ENCODE results near the gene FAM149A.
A peak's percentile ranks its signal among the peaks of the same experiment; 100 is the strongest.

FAM149A gene

DNA sequence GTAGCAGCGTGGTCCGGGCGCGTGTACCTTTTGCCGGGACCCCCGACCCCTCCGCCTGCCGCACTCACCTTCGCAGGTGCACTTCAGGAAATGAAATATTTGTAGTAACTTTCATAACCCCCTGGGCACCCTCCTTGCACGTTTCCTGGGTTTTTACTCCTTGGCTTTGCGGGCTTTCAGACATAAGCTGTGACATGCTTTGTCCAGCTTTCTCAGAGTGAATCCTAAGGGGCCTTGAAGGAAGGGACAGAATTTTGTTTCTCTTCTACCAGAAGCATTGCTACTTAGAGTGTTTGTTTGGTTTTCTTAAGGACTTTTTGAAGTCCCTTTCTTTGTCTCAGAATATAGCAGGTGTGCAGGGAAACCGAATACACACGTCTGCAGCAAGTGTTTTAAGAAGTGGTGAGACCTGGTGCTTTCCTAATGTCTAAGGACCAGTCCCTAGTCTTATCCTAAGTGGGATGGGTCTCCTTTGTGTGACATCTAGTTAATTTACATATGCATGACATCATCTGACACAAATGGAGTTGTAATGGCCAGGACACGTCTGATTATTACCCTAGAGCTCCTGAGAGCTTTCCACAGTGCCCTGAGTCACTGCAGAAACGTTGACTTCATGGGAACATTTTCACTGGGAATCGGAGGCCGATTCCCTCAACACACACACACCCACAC, 1.3 kb downstream of the FAM149A start:
- peak; percentile 9 for DNase-seq (ENCODE audit: extremely low spot score)
- CTCF ChIA-PET = interaction anchor here (0.5 to 1.0 kb wide), 3 partner anchors 11 to 31 kb away, joined by 3 to 4 read pairs (median 3); no protein-coding TSS in a partner anchor

DNA sequence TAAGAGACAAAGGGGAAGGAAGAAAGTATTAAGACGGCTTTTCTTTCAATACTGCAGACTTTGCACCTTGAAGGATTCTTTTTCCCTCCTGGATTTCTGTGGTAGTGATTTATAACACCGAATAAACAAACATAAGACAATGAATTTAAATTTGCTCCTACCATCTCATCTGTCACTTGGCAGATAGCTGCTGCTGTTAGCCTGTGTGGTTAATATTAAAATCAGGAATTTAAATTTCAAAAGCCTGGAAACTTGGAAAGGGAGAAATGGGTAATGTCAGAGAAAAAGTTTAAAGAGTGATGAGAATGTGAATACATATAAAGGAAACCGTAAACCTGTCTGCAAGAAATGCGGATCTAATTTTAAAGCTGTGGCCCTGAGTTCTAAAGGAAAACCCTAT, 3.4 kb downstream of the FAM149A start:
- no peak for DNase-seq (ENCODE audit: extremely low spot score)
- CTCF ChIA-PET = interaction anchor here (0.7 to 1.9 kb wide), 2 partner anchors 30 to 62 kb away, joined by 4 to 7 read pairs; no protein-coding TSS in a partner anchor
- POLR2A ChIA-PET = interaction anchor here (1.8 kb wide), 1 partner anchor 84 kb away, joined by 4 read pairs; the partner anchor contains the start of gene CYP4V2
- TF ChIP-seq ELF4 (IDR thresholded peaks at IDR 0.05) (no peak), CTBP1 (IDR thresholded peaks at IDR 0.05; ENCODE audit: borderline replicate concordance) (no peak)

More for the DNA sequence above, 1.3 kb downstream of the FAM149A start:
- POLR2A ChIA-PET = interaction anchor here (0.7 to 1.7 kb wide), 4 partner anchors 27 to 85 kb away, joined by 3 to 7 read pairs (median 4); partner anchors contain the start of genes CYP4V2 and TLR3
- no peak for TF ChIP-seq SUZ12 (IDR thresholded peaks at IDR 0.05)
- TF ChIP-seq NFRKB (IDR thresholded peaks at IDR 0.05) = no peak
- no peak for TF ChIP-seq SP1 (IDR thresholded peaks at IDR 0.05)
- no peak for TF ChIP-seq ARNT (IDR thresholded peaks at IDR 0.05)

DNA sequence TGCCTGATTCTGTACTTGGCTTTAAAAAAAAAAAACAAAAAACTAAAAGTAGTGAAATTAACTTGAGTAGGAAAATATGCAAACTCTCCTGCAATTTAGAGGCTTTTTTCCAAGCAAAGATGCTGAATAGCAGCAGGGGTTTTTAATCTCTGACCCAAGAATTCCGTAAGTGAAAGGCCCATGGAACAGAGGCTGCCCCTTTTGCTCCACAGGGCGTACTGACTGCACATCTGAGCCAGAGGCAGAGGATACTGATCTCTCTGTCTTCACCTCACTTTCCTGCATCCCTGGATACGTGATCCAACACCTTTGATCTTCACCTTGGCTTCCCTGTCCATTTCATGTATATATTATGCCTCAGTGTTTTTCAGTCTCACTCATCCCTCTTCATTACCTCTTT, 3.9 kb downstream of the FAM149A start:
- no peak for DNase-seq (ENCODE audit: extremely low spot score)
- ChIA-PET CTCF (interaction anchor here (0.7 to 1.9 kb wide), 2 partner anchors 29 to 61 kb away, joined by 4 to 7 read pairs; no protein-coding TSS in a partner anchor), POLR2A (interaction anchor here (1.8 kb wide), 1 partner anchor 83 kb away, joined by 4 read pairs; the partner anchor contains the start of gene CYP4V2)
- TF ChIP-seq FOXM1 (IDR thresholded peaks at IDR 0.05; ENCODE audit: borderline replicate concordance) = no peak
- TF ChIP-seq TARDBP (IDR thresholded peaks at IDR 0.05) = no peak
- TF ChIP-seq L3MBTL2 (conservative IDR thresholded peaks at IDR 0.05) = no peak
- TF ChIP-seq SP1 (IDR thresholded peaks at IDR 0.05) = no peak
- no peak for TF ChIP-seq LEF1 (IDR thresholded peaks at IDR 0.05; ENCODE audit: borderline replicate concordance)
- TF ChIP-seq, protein P1, sequence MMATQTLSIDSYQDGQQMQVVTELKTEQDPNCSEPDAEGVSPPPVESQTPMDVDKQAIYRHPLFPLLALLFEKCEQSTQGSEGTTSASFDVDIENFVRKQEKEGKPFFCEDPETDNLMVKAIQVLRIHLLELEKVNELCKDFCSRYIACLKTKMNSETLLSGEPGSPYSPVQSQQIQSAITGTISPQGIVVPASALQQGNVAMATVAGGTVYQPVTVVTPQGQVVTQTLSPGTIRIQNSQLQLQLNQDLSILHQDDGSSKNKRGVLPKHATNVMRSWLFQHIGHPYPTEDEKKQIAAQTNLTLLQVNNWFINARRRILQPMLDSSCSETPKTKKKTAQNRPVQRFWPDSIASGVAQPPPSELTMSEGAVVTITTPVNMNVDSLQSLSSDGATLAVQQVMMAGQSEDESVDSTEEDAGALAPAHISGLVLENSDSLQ (IDR thresholded peaks at IDR 0.05) = no peak
- no peak for TF ChIP-seq CTBP1 (IDR thresholded peaks at IDR 0.05; ENCODE audit: borderline replicate concordance)

DNA sequence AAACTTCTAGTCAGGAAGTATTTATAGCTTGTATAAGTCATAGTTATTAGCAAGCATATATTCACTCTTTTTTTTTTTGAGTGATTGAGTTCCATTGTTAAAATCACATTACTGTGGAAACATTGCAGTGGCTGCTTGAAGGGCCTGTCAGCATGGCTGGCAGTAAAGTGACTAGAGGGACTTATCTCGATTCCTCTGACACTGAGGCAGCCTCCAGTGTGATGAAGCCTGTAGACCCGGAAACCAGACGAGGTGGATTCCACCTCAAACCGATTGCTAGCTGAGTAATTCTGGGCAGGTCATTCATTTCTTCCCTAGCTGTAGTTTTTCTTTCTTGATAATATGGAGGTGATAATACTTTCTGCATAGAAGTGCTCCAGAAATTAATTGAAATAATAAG, 4.7 kb downstream of the FAM149A start:
- CTCF ChIA-PET = interaction anchor here (0.5 to 1.9 kb wide), 2 partner anchors 28 to 41 kb away, joined by 3 to 7 read pairs; partner anchors contain the start of gene TLR3
- POLR2A ChIA-PET = interaction anchor here (1.8 kb wide), 1 partner anchor 82 kb away, joined by 4 read pairs; the partner anchor contains the start of gene CYP4V2
- no peak for DNase-seq (ENCODE audit: extremely low spot score)
- no peak for TF ChIP-seq HDGF (IDR thresholded peaks at IDR 0.05; ENCODE audit: borderline replicate concordance)
- no peak for TF ChIP-seq BHLHE40 (IDR thresholded peaks at IDR 0.05; ENCODE audit: borderline replicate concordance)
- TF ChIP-seq, protein P1 (IDR thresholded peaks at IDR 0.05) = no peak
- TF ChIP-seq FOXM1 (IDR thresholded peaks at IDR 0.05; ENCODE audit: borderline replicate concordance) = no peak
- no peak for TF ChIP-seq SUZ12 (IDR thresholded peaks at IDR 0.05)
- TF ChIP-seq L3MBTL2 (conservative IDR thresholded peaks at IDR 0.05) = no peak
- no peak for TF ChIP-seq TARDBP (IDR thresholded peaks at IDR 0.05)
- TF ChIP-seq LEF1 (IDR thresholded peaks at IDR 0.05; ENCODE audit: borderline replicate concordance) = no peak
- TF ChIP-seq FOXA1 (IDR thresholded peaks at IDR 0.05) = no peak
- TF ChIP-seq SP1 (IDR thresholded peaks at IDR 0.05) = no peak
- TF ChIP-seq ARNT (IDR thresholded peaks at IDR 0.05) = no peak
- no peak for TF ChIP-seq CTBP1 (IDR thresholded peaks at IDR 0.05; ENCODE audit: borderline replicate concordance)
- TF ChIP-seq NFRKB (IDR thresholded peaks at IDR 0.05) = no peak
- no peak for TF ChIP-seq ZNF384 (IDR thresholded peaks at IDR 0.05)

DNA sequence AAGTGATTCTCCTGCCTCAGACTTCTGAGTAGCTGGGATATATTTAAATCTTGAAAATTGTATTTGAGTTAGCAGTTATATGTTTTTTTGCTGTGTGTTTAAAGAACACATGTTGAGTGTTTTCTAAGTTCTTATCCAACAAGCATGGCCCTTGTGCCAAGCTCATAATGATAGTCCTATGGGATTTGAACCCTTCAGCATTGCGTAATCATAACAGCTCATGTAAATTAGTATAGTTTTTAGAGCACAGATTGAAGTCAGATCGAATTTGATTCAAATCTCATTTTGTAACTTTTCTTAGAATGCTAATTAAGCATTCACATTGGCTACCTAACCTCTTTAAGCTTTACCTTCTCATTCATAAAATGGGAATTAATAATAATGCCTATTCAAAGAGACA, 12.2 kb downstream of the FAM149A start:
- TF ChIP-seq BHLHE40 (IDR thresholded peaks at IDR 0.05; ENCODE audit: borderline replicate concordance) (no peak), NFRKB (IDR thresholded peaks at IDR 0.05) (no peak), FOXM1 (IDR thresholded peaks at IDR 0.05; ENCODE audit: borderline replicate concordance) (no peak), FOXA1 (IDR thresholded peaks at IDR 0.05) (no peak), ARNT (IDR thresholded peaks at IDR 0.05) (no peak), CTBP1 (IDR thresholded peaks at IDR 0.05; ENCODE audit: borderline replicate concordance) (no peak), ZNF384 (IDR thresholded peaks at IDR 0.05) (no peak), SP1 (IDR thresholded peaks at IDR 0.05) (no peak), LEF1 (IDR thresholded peaks at IDR 0.05; ENCODE audit: borderline replicate concordance) (no peak), L3MBTL2 (conservative IDR thresholded peaks at IDR 0.05) (no peak), TARDBP (IDR thresholded peaks at IDR 0.05) (no peak), ELF4 (IDR thresholded peaks at IDR 0.05) (no peak), HDGF (IDR thresholded peaks at IDR 0.05; ENCODE audit: borderline replicate concordance) (no peak), FOXK2 (IDR thresholded peaks at IDR 0.05) (no peak), SUZ12 (IDR thresholded peaks at IDR 0.05) (no peak)
- TF ChIP-seq, protein P1 (IDR thresholded peaks at IDR 0.05) = no peak
- ChIA-PET CTCF (interaction anchor here (0.6 to 2.5 kb wide), 3 partner anchors 11 to 21 kb away, joined by 3 to 6 read pairs (median 3); no protein-coding TSS in a partner anchor), POLR2A (no interaction called here)
- DNase-seq (ENCODE audit: extremely low spot score) = no peak

DNA sequence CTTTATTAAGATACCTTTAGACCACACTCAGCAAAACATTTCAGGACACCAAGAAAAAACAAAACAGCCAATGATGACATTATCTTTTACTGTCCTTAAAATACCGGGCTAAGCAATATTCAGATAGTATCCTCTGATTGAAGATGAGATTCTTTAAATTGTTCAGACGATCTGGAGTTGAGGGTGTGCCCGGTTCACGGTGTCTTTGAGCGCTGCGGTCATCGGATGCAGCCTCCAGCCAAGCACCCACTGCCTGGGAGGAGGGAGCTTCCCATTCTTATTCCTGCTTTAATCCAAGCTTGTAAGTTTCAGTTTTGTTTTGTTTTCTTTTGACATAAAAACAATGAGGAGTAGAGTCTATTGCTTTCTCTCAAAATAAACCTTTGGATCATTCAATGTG, 14.1 kb downstream of the FAM149A start:
- CTCF ChIA-PET = interaction anchor here (0.7 to 2.5 kb wide), 2 partner anchors 14 to 768 kb away, joined by 3 to 6 read pairs; no protein-coding TSS in a partner anchor
- POLR2A ChIA-PET = no interaction called here
- DNase-seq (ENCODE audit: extremely low spot score) = no peak

More for the DNA sequence above, 14.1 kb downstream of the FAM149A start:
- TF ChIP-seq ZNF384 (IDR thresholded peaks at IDR 0.05) = no peak
- TF ChIP-seq TARDBP (IDR thresholded peaks at IDR 0.05) = no peak

Data from HEK293T (cell line).